Measurements from ENCODE around the gene IGSF3. TPM values are rescaled to one million over a fixed set of nuclear protein-coding genes. Genes with fewer than 3 reads are reported as not detected.

IGSF3 gene
- total and polyA plus RNA-seq, 2 of the 13 experiments (the other 11 are each of a cell fraction or from before 2014, with no cell fraction given) = 0.11 to 0.16 TPM

DNA sequence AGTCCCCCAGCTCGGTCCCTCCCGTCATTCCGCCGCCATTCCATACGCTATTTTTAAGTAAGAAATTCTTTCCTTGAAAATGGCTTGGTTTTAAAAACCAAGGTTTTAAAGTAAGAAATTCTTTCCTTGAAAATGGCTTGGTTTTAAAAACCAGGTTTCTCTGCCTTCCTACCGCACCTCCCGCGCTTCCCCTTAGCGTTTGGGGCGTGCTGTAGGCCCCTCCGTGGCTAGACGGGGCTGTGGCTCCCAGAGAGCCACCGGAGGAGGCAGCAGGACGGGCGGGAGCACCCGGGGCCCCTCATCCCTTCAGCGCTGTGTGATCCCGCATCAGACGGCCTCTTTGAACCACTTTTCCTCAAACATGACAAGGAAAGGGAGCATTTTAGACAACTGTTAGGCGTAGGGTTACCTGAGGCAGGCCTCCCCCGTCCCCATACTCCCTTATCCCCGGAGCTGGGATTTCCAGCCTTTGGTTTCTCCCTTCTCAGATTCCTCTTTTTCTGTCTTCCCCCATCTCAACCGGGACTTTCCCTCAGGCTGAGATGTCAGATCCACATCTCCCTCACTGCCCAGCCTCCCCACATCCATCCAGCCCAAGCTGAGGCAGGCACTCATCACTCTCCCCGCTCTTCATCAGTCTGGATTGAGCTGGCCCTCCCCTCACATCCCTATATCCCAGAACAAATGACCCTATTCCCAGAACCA lies 96.2 kb downstream of the IGSF3 start:
- H3K27ac ChIP-seq (ENCODE audit: extremely low read length, insufficient read depth, low read length) = no peak overlapping the region
- BruUV-seq (replicated peaks) = no TSS peak
- FAIRE-seq = no peak
- peaks cover 0 to 20% of the 10 kb centered on the region in 2 experiments; a peak in 2 of 5 replicates for H3K27me3 ChIP-seq (ENCODE audit: control insufficient read depth in 1 of 2, insufficient read depth in 2 of 2, low read length in 2 of 2)
- intact Hi-C loops (cut with micrococcal nuclease; ENCODE audit: unreplicated experiment) = loop anchor here (2.0 to 10.0 kb wide), 5 partner anchors 44 to 489 kb away; partner anchors contain the start of gene TTF2
- POLR2A ChIA-PET = interaction anchor here (0.6 to 0.7 kb wide), 2 partner anchors 167 to 392 kb away, joined by 3 to 4 read pairs; no protein-coding TSS in a partner anchor
- peak overlapping the region; percentile 72 to 85 (median 74) for H3K4me3 ChIP-seq (replicated peaks in 1 of 3; ENCODE audit: insufficient read depth in 1 of 3, low read depth in 2 of 3, low read length in 3 of 3)
- WGBS (ENCODE audit: low lambda C conversion rate) = 7% methylated on average over 23 of the region's 24 CpGs
- H3K9me3 ChIP-seq (ENCODE audit: low read length) = no peaks in the 10 kb centered on the region
- peaks cover 33% of the 10 kb centered on the region for H3K4me1 ChIP-seq (ENCODE audit: insufficient read depth, low read length)
- peak overlapping the region; percentile 77 for H3K9ac ChIP-seq (ENCODE audit: insufficient read depth, low read depth, low read length)
- ATAC-seq = peak; percentile 5; the same call in 2 of the 3 replicates
- in situ Hi-C loops (cut with HindIII; ENCODE audit: extremely low pct_ligation_motif_present, low pct_unique_long_range_greater_than_20kb) = no loop called here
- H3K4me2 ChIP-seq (ENCODE audit: low read depth, low read length) = peak overlapping the region; percentile 96
- H3K79me2 ChIP-seq (ENCODE audit: insufficient read depth, low read length) = no peaks in the 10 kb centered on the region
- H2AFZ ChIP-seq (ENCODE audit: low read length) = no peak overlapping the region
- CTCF ChIA-PET (ENCODE audit: low intra/inter-chr PET ratio, low total read pairs) = interaction anchor here (1.3 kb wide), 1 partner anchor 246 kb away, joined by 3 read pairs; no protein-coding TSS in a partner anchor
- DNase-seq (ENCODE audit: low spot score) = no peak
- H3K36me3 ChIP-seq (replicated peaks in 1 of 2; ENCODE audit: control insufficient read depth in 1 of 2, insufficient read depth in 2 of 2, low read length in 2 of 2) = no peaks in the 10 kb centered on the region
- no peaks in the 10 kb centered on the region; the same call in 1 of the 2 replicates for H4K20me1 ChIP-seq (ENCODE audit: insufficient read depth, low read length)
- TF ChIP-seq IKZF4 (CRISPR knock-in tag; IDR thresholded peaks at IDR 0.05; ENCODE audit: borderline replicate concordance, low read depth, not compliant biosample characterization) (no peak), SMYD3 (CRISPR knock-in tag; IDR thresholded peaks at IDR 0.05) (no peak), ATM (IDR thresholded peaks at IDR 0.05; ENCODE audit: borderline replicate concordance) (no peak), ZFAT (CRISPR knock-in tag; conservative IDR thresholded peaks at IDR 0.05) (no peak), HOMEZ (CRISPR knock-in tag; IDR thresholded peaks at IDR 0.05; ENCODE audit: low read depth) (no peak), ZKSCAN8 (CRISPR knock-in tag; IDR thresholded peaks at IDR 0.05; ENCODE audit: borderline replicate concordance) (no peak), NR3C1 (CRISPR knock-in tag; IDR thresholded peaks at IDR 0.05) (no peak), ZNF740 (CRISPR knock-in tag; IDR thresholded peaks at IDR 0.05) (0 out of 2 replicates have a peak, but pooled peaks have one; percentile 7), SP140L (CRISPR knock-in tag; IDR thresholded peaks at IDR 0.05; ENCODE audit: borderline replicate concordance) (no peak), POLR2A (IDR thresholded peaks at IDR 0.05; ENCODE audit: insufficient read depth in 1 of 2, low read depth in 2 of 2, low read length in 2 of 2) (no peak), NFYC (CRISPR knock-in tag; IDR thresholded peaks at IDR 0.05) (no peak), ZNF543 (CRISPR knock-in tag; IDR thresholded peaks at IDR 0.05) (no peak), TBL1XR1 (IDR thresholded peaks at IDR 0.05; ENCODE audit: borderline replicate concordance, low read length, partially characterized antibody) (no peak), ZBTB38 (CRISPR knock-in tag; IDR thresholded peaks at IDR 0.05) (no peak), ZNF446 (CRISPR knock-in tag; IDR thresholded peaks at IDR 0.05) (no peak), SNAPC2 (CRISPR knock-in tag; IDR thresholded peaks at IDR 0.05) (0 out of 2 replicates have a peak, but pooled peaks have one; percentile 22), JUN (CRISPR knock-in tag; IDR thresholded peaks at IDR 0.05) (no peak)
- TF ChIP-seq, protein P1, sequence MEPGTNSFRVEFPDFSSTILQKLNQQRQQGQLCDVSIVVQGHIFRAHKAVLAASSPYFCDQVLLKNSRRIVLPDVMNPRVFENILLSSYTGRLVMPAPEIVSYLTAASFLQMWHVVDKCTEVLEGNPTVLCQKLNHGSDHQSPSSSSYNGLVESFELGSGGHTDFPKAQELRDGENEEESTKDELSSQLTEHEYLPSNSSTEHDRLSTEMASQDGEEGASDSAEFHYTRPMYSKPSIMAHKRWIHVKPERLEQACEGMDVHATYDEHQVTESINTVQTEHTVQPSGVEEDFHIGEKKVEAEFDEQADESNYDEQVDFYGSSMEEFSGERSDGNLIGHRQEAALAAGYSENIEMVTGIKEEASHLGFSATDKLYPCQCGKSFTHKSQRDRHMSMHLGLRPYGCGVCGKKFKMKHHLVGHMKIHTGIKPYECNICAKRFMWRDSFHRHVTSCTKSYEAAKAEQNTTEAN (CRISPR knock-in tag; conservative IDR thresholded peaks at IDR 0.05) = no peak
- TF ChIP-seq, protein P2, sequence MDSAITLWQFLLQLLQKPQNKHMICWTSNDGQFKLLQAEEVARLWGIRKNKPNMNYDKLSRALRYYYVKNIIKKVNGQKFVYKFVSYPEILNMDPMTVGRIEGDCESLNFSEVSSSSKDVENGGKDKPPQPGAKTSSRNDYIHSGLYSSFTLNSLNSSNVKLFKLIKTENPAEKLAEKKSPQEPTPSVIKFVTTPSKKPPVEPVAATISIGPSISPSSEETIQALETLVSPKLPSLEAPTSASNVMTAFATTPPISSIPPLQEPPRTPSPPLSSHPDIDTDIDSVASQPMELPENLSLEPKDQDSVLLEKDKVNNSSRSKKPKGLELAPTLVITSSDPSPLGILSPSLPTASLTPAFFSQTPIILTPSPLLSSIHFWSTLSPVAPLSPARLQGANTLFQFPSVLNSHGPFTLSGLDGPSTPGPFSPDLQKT (CRISPR knock-in tag; IDR thresholded peaks at IDR 0.05; ENCODE audit: borderline replicate concordance) = no peak
